Daoy (cell line): Measurements from ENCODE around the gene TTC38. TPM values are rescaled to one million over a fixed set of nuclear protein-coding genes. Genes with fewer than 3 reads are reported as not detected.
A peak's percentile ranks its signal among the peaks of the same experiment; 100 is the strongest.
"Not testable (repeated sequence)": the region's sequence is repeated elsewhere in the genome, so short reads cannot be mapped to it uniquely, and the experiment has no call there.

ENCODE experiments used
- DNase-seq: peaks from one replicate; pipeline ENCODE4 v3.0.0-alpha.2; 2015; ENCODE audit warnings: low read depth
- total RNA-seq: library from RNA; depleted of rRNA; stranded (reverse); fragments of >200 nt; shearing (Covaris generic); gene quantifications from 2 replicates; pipeline ENCODE4 v1.2.3, GENCODE V29; 2014

TTC38 gene
- total RNA-seq, 1 experiment from 2014 or later: 30.6 TPM

GRCh38 chr22:46246178-46246577 lies 21.6 kb upstream of the TTC38 start:
- no peak for DNase-seq

- no peak for DNase-seq
Measured at GRCh38 chr22:46247443-46247975, 20.3 kb upstream of the TTC38 start.

GRCh38 chr22:46250035-46250782 lies 17.6 kb upstream of the TTC38 start, which contains the start of gene CDPF1:
CDPF1 (minus strand) TSS chr22:46250293; CDS start chr22:46248284, 2,009 bp downstream.
- peak; percentile 95 for DNase-seq

GRCh38 chr22:46250783-46251125 lies 17.1 kb upstream of the TTC38 start:
- no peak for DNase-seq

- no peak for DNase-seq
Measured at GRCh38 chr22:46251266-46251665, 16.5 kb upstream of the TTC38 start.

- DNase-seq: no peak
Measured at GRCh38 chr22:46251816-46252380, 15.9 kb upstream of the TTC38 start.

- no peak for DNase-seq
Measured at GRCh38 chr22:46256358-46256958, 11.3 kb upstream of the TTC38 start.

- DNase-seq: no peak
Measured at GRCh38 chr22:46259374-46259773, 8.4 kb upstream of the TTC38 start.

GRCh38 chr22:46260038-46260437 lies 7.8 kb upstream of the TTC38 start:
- no peak for DNase-seq

GRCh38 chr22:46262449-46263215 lies 5.2 kb upstream of the TTC38 start:
- no peak for DNase-seq

- DNase-seq: no peak
Measured at GRCh38 chr22:46263216-46263590, 4.6 kb upstream of the TTC38 start, which contains the start of gene PKDREJ. PKDREJ (minus strand) TSS chr22:46263343; CDS start chr22:46263322, 21 bp downstream.

- DNase-seq: not testable (repeated sequence)
Measured at GRCh38 chr22:46264520-46264919, 3.3 kb upstream of the TTC38 start.

- not testable (repeated sequence) for DNase-seq
Measured at GRCh38 chr22:46265627-46266026, 2.2 kb upstream of the TTC38 start.

GRCh38 chr22:46269564-46269963 lies 1.8 kb downstream of the TTC38 start:
- no peak for DNase-seq

GRCh38 chr22:46272196-46272595 lies 4.4 kb downstream of the TTC38 start:
- DNase-seq: no peak

- DNase-seq: no peak
Measured at GRCh38 chr22:46272762-46273431, 5.1 kb downstream of the TTC38 start.

GRCh38 chr22:46273432-46274148 lies 5.8 kb downstream of the TTC38 start:
- no peak for DNase-seq

GRCh38 chr22:46274381-46274780 lies 6.6 kb downstream of the TTC38 start:
- no peak for DNase-seq

- DNase-seq: no peak
Measured at GRCh38 chr22:46275455-46276122, 7.8 kb downstream of the TTC38 start.

- no peak for DNase-seq
Measured at GRCh38 chr22:46276563-46276962, 8.8 kb downstream of the TTC38 start.
